ENCODE results near the gene TSPAN9.

The TSPAN9 gene

GRCh38 chr12:3261782-3262359, 184.7 kb downstream of the TSPAN9 start:
- no peak for DNase-seq

- DNase-seq = no peak
Observed at GRCh38 chr12:3262470-3262869, 185.3 kb downstream of the TSPAN9 start.

GRCh38 chr12:3263282-3263681, 186.1 kb downstream of the TSPAN9 start:
- no peak for DNase-seq

- DNase-seq = no peak
Observed at GRCh38 chr12:3263939-3264922, 187.1 kb downstream of the TSPAN9 start.

GRCh38 chr12:3265406-3265805, 188.2 kb downstream of the TSPAN9 start:
- DNase-seq = no peak

- DNase-seq = no peak
Observed at GRCh38 chr12:3266638-3267037, 189.5 kb downstream of the TSPAN9 start.

- no peak for DNase-seq
Observed at GRCh38 chr12:3267690-3268089, 190.5 kb downstream of the TSPAN9 start.

- no peak for DNase-seq
Observed at GRCh38 chr12:3269594-3269993, 192.4 kb downstream of the TSPAN9 start.

- DNase-seq = no peak
Observed at GRCh38 chr12:3271146-3271545, 194.0 kb downstream of the TSPAN9 start.

GRCh38 chr12:3271639-3272038, 194.5 kb downstream of the TSPAN9 start:
- DNase-seq = no peak

GRCh38 chr12:3272958-3273357, 195.8 kb downstream of the TSPAN9 start:
- DNase-seq = no peak

GRCh38 chr12:3273409-3273853, 196.3 kb downstream of the TSPAN9 start:
- no peak for DNase-seq

GRCh38 chr12:3274664-3275063, 197.5 kb downstream of the TSPAN9 start:
- DNase-seq = no peak

- peak; percentile 73 for DNase-seq
Observed at GRCh38 chr12:3275171-3276041, 198.2 kb downstream of the TSPAN9 start.

- no peak for DNase-seq
Observed at GRCh38 chr12:3276226-3276625, 199.0 kb downstream of the TSPAN9 start.

GRCh38 chr12:3277306-3277943, 200.2 kb downstream of the TSPAN9 start:
- DNase-seq = no peak

- DNase-seq = no peak
Observed at GRCh38 chr12:3278681-3279414, 201.7 kb downstream of the TSPAN9 start.

- DNase-seq = no peak
Observed at GRCh38 chr12:3279415-3279780, 202.2 kb downstream of the TSPAN9 start.

- DNase-seq = no peak
Observed at GRCh38 chr12:3279832-3280231, 202.7 kb downstream of the TSPAN9 start.

- DNase-seq = no peak
Observed at GRCh38 chr12:3280967-3281366, 203.8 kb downstream of the TSPAN9 start.

- DNase-seq = no peak
Observed at GRCh38 chr12:3281588-3282383, 204.6 kb downstream of the TSPAN9 start.
